Heart left ventricle (tissue), 16 donors: ENCODE results near the gene TRIP12. TPM values are rescaled to one million over a fixed set of nuclear protein-coding genes. Genes with fewer than 3 reads are reported as not detected.

ENCODE experiments used
- ATAC-seq, 4 donors: fragments of 200-7000 bp; cut with Tn5 transposase; one replicate each; pipeline ENCODE4 v1.9.1; 2020 to 2022; ENCODE audit warnings: moderate library complexity in 4 of 4, mild to moderate bottlenecking in 3 of 4, moderate number of reproducible peaks in 1 of 4
- DNase-seq, 5 donors: peaks; one replicate each; pipeline ENCODE4 v3.0.0-alpha.2; 2020
- H3K27ac ChIP-seq, 12 donors: fragments of 200-600 bp; sonication (generic) in 4 of 12; one replicate each; pipeline versions ENCODE4 v1.5.0 to v1.8.0; 2016 to 2022; ENCODE audit warnings: mild to moderate bottlenecking in 2 of 12
- H3K27me3 ChIP-seq, 9 donors: fragments of 200-600 bp; sonication (generic) in 2 of 9; one replicate each; pipeline versions ENCODE4 v1.5.1 to v1.8.0; 2016 to 2022; ENCODE audit warnings: mild to moderate bottlenecking in 3 of 9
- H3K36me3 ChIP-seq, 9 donors: fragments of 200-600 bp; sonication (generic) in 2 of 9; one replicate each; pipeline versions ENCODE4 v1.5.0 to v1.8.0; 2018 to 2022; ENCODE audit warnings: mild to moderate bottlenecking in 2 of 9
- H3K4me1 ChIP-seq, 12 donors: fragments of 200-600 bp; sonication (generic) in 4 of 12; one replicate each; pipeline versions ENCODE4 v1.5.0 to v1.8.0; 2016 to 2022; ENCODE audit warnings: mild to moderate bottlenecking in 3 of 12
- H3K4me3 ChIP-seq, 12 donors: fragments of 200-600 bp; sonication (generic) in 4 of 12; one replicate each; pipeline versions ENCODE4 v1.5.0 to v1.8.0; 2017 to 2022; ENCODE audit warnings: mild to moderate bottlenecking in 9 of 12, moderate library complexity in 4 of 12
- H3K9me3 ChIP-seq, 12 donors: fragments of 200-600 bp; sonication (generic) in 4 of 12; one replicate each; pipeline versions ENCODE4 v1.5.0 to v1.8.0; 2016 to 2022; ENCODE audit warnings: mild to moderate bottlenecking in 1 of 12
- POLR2A ChIP-seq, 2 donors: fragments of 450-650 bp; IDR thresholded peaks; one replicate each; pipeline ENCODE4 v1.6.1; 2017; ENCODE audit warnings: antibody characterized with exemption in 2 of 2, mild to moderate bottlenecking in 2 of 2, moderate library complexity in 2 of 2
- WGBS, 4 donors: extraction: QIAGEN DNeasy Blood & Tissue Kit in 2 of 4; methylation state at CpG; one replicate each; pipeline versions ENCODE4 v1.1.5 to v1.1.7; 2013 to 2018; 5-methylcytosine and 5-hydroxymethylcytosine counted together
- intact Hi-C, 10 donors: fragments of 100-400 bp; cut with DNase I; formaldehyde crosslinking; loops; one replicate each; pipeline versions ENCODE4 v1.11.1 to v1.14.2; 2022
- polyA plus RNA-seq, 2 donors: library from polyadenylated mRNA; stranded (reverse); fragments of 200-250 nt; gene quantifications; one replicate each; pipeline ENCODE4 v1.2.3, GENCODE V29; 2013
- total RNA-seq, 9 donors: library from RNA; depleted of rRNA in 2 of 9; stranded (reverse); fragments of >200 nt in 2 of 9; fragmentation: NEBNext Ultra II Directional in 3 of 9; extraction: Animal tissue kit (Norgen Biotek cat#: 25700) in 3 of 9; gene quantifications; one replicate each; pipeline versions ENCODE4 v1.1.0 to v1.2.4, GENCODE V29; 2016 to 2023
- TF ChIP-seq, protein P1 (sequence below), 12 donors: fragments of 200-600 bp; sonication (generic) in 4 of 12; IDR thresholded peaks; one replicate each; pipeline versions ENCODE4 v1.5.0 to v1.8.0; 2018 to 2022; ENCODE audit warnings: antibody characterized with exemption in 12 of 12, mild to moderate bottlenecking in 5 of 12
- donor health status: ischemic (EF 13 %, LVEDD 7.1; RV severe dilation, severe dysfunction).
- donor health status: healthy with polysubstance abuse.
- donor health status: DM: no; HTN: yes; CAD: no.
- donor health status: DM: no; HTN: no; CAD: no.
- donor health status: ischemic (EF 25% LVEDD 6.9; RV normal size, moderate dysfunction).
- donor health status: ischemic (EF 25% LVEDD 5.7; RV mildly dilated, moderate dysfunction).
- donor health status: healthy.
- donor health status: DM: yes; HTN: yes; CAD: no.
- donor health status: ischemic (EF 35%, LVEDD 5.7; RV mildly dilated, moderate dysfunction).
- donor health status: nonischemic (EF 11% LVEDD 7.7; RV severe dilation, severe dysfunction).
- donor health status: DM: yes; HTN: yes; CAD: no.
- donor health status: PGD.
- donor health status: ischemic (EF 29% LVEDD 5.4; RV normal size, mild dysfunction).
- donor health status: nonischemic (EF 23%, LVEDD 6.1; RV moderate dilation, normal function).

The TRIP12 gene
- total and polyA plus RNA-seq, 11 donors, result 16.1 to 245 (median 193) TPM

DNA sequence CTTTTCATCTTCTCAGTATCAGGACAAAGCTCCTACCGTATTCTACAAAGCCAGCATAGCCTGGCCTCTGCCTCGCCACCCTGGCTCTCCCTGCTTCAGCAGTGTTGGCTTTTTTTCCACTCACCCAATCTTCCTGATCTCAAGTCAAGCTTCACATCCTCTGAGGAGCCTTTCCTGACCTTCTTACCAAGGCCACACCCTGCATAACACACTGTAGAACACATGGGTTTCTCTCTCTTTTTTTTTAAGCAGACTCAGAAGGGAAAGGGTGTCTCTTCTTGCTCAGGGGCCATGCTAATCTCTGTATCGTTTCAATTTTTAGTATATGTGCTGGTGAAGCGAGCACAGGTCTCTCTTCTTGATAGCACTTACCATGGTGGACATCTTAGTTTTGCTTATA, 15.7 kb upstream of the TRIP12 start:
- Histone ChIP-seq H3K9me3 (peaks cover 0 to 2% (median 0%) of the 10 kb centered on the region in 12 donors), H3K27ac (no peak overlapping the region), H3K4me1 (no peaks in the 10 kb centered on the region), H3K4me3 (no peak overlapping the region), H3K27me3 (no peaks in the 10 kb centered on the region), H3K36me3 (peaks cover 0 to 3% (median 0%) of the 10 kb centered on the region in 9 donors)
- 78 to 86% (median 81%) methylated on average over 4 of the region's 4 CpGs for WGBS, 4 donors
- intact Hi-C loops, result no loop called here
- DNase-seq (no peak), ATAC-seq (no peak)
- TF ChIP-seq, protein P1, sequence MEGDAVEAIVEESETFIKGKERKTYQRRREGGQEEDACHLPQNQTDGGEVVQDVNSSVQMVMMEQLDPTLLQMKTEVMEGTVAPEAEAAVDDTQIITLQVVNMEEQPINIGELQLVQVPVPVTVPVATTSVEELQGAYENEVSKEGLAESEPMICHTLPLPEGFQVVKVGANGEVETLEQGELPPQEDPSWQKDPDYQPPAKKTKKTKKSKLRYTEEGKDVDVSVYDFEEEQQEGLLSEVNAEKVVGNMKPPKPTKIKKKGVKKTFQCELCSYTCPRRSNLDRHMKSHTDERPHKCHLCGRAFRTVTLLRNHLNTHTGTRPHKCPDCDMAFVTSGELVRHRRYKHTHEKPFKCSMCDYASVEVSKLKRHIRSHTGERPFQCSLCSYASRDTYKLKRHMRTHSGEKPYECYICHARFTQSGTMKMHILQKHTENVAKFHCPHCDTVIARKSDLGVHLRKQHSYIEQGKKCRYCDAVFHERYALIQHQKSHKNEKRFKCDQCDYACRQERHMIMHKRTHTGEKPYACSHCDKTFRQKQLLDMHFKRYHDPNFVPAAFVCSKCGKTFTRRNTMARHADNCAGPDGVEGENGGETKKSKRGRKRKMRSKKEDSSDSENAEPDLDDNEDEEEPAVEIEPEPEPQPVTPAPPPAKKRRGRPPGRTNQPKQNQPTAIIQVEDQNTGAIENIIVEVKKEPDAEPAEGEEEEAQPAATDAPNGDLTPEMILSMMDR (IDR thresholded peaks at IDR 0.05), result no peak
- TF ChIP-seq POLR2A (IDR thresholded peaks at IDR 0.05), result no peak

DNA sequence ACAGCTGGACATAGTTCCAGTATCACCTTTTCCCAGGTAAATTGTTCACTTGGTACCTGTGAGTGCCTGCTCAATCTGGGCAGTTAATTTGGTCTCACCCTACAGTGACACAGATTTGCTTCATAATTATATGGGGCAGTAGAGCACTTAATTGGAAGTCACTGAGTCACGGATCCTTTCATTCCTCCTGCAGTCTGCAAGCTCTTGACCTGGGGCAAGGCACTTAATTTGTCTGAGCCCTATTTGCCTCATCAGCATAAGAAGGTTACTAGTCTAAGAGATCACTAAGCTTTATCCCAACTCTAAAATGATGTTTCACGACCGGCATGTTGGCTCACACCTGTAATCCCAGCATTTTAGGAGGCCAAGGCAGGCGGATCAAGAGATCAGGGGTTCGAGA, 9.4 kb upstream of the TRIP12 start:
- TF ChIP-seq, protein P1 (IDR thresholded peaks at IDR 0.05), result no peak
- TF ChIP-seq POLR2A (IDR thresholded peaks at IDR 0.05), result no peak
- no peak for ATAC-seq
- H3K4me1 ChIP-seq, result no peaks in the 10 kb centered on the region
- no peaks in the 10 kb centered on the region for H3K27me3 ChIP-seq
- peaks cover 0 to 2% (median 0%) of the 10 kb centered on the region in 12 donors for H3K9me3 ChIP-seq
- H3K4me3 ChIP-seq, result no peak overlapping the region
- H3K36me3 ChIP-seq, result peaks cover 0 to 3% (median 0%) of the 10 kb centered on the region in 9 donors
- H3K27ac ChIP-seq, result no peak overlapping the region
- intact Hi-C loops, result no loop called here
- no peak for DNase-seq
- WGBS, 4 donors, result 93 to 97% (median 96%) methylated on average over 3 to 5 of the region's 5 CpGs

DNA sequence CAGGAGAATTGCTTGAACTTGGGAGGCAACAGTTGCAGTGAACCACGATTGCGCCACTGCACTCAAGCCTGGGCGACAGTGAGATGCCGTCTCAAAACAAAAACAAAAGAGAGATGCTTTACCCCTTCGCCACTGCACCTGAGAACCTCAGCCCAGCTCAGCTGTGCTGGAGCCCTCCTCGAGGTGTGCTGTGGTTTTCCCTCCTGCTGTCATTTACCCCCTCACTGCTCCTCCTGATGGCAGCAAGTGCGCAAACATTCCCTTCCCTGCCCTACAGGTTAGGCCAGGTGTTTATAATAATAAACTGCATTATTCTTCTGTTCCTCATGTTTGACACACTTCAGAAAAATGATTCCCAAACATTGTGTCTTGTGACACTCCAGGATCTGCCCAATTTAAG, 8.8 kb upstream of the TRIP12 start:
- 91 to 94% (median 91%) methylated on average over 7 of the region's 7 CpGs for WGBS, 4 donors
- ATAC-seq, result no peak
- DNase-seq, result no peak
- H3K27me3 ChIP-seq, result no peaks in the 10 kb centered on the region
- peaks cover 0 to 3% (median 0%) of the 10 kb centered on the region in 9 donors for H3K36me3 ChIP-seq
- intact Hi-C loops, result no loop called here
- peaks cover 0 to 2% (median 0%) of the 10 kb centered on the region in 12 donors for H3K9me3 ChIP-seq
- H3K4me1 ChIP-seq, result no peaks in the 10 kb centered on the region
- no peak for TF ChIP-seq POLR2A (IDR thresholded peaks at IDR 0.05)
- TF ChIP-seq, protein P1 (IDR thresholded peaks at IDR 0.05), result no peak
- H3K27ac ChIP-seq, result no peak overlapping the region
- H3K4me3 ChIP-seq, result no peak overlapping the region

DNA sequence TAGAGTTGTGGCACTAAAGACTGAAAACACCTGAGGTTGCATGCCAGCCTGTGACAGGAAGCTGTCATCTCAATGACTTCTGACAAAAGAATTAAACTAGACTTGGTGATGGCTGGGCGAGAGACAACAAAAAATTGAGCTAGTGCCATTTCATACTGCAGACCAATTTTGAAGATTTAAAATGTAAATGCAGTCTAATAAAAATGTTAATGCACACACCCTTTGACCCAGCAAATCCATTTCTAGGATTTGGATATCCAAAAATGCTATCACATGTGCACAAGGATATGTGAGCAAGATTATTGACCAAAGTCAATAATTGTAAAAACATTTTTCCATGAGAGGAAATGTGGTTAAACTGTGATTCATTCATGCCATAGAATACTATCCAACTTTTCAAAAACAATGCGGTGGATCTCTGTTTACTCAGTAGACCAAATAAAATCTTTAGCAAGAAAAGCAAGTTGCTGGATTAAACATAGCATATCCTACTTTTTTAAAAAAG, 6.1 kb upstream of the TRIP12 start:
- ATAC-seq, result no peak
- TF ChIP-seq, protein P1 (IDR thresholded peaks at IDR 0.05), result no peak
- Histone ChIP-seq H3K27me3 (no peaks in the 10 kb centered on the region), H3K36me3 (peaks cover 0 to 3% (median 0%) of the 10 kb centered on the region in 9 donors), H3K4me3 (no peak overlapping the region), H3K9me3 (no peaks in the 10 kb centered on the region), H3K27ac (no peak overlapping the region), H3K4me1 (peaks cover 0 to 14% (median 6%) of the 10 kb centered on the region in 12 donors)
- 89 to 94% (median 93%) methylated on average over 2 of the region's 2 CpGs for WGBS, 4 donors
- DNase-seq, result no peak
- intact Hi-C loops, result no loop called here
